Activated CD8-positive, alpha-beta T cell treated with anti-CD3 and anti-CD28 coated beads, Interleukin-2, amount 10 ng/mL, durations not matched to agents 7 days and 5 days (primary cell): ENCODE data around the gene PRRT2. TPM values are rescaled to one million over a fixed set of nuclear protein-coding genes. Genes with fewer than 3 reads are reported as not detected.
"Not testable (repeated sequence)": the region's sequence is repeated elsewhere in the genome, so short reads cannot be mapped to it uniquely, and the experiment has no call there.

ENCODE experiments used
- ATAC-seq: fragments of 150-1000 bp; cut with Tn5 transposase; one replicate; pipeline ENCODE4 v1.10.0; 2021; ENCODE audit warnings: moderate library complexity
- CTCF ChIA-PET: fragments of 350-600 bp; sonication (Branson Sonifier 250); formaldehyde crosslinking; loops from one replicate; lab custom pipeline; 2021; ENCODE audit warnings: antibody characterized with exemption; lab: Charles Lee
- POLR2A ChIA-PET: fragments of 350-600 bp; sonication (Branson Sonifier 250); formaldehyde crosslinking; loops from one replicate; lab custom pipeline; 2021; ENCODE audit warnings: antibody characterized with exemption; lab: Charles Lee
- DNase-seq: peaks from one replicate; pipeline ENCODE4 v3.0.0-alpha.2; 2020
- H3K27ac Mint-ChIP-seq: one replicate; pipeline ENCODE4 v1.8.0; 2021; ENCODE audit warnings: mild to moderate bottlenecking, mixed read lengths
- H3K27me3 Mint-ChIP-seq: one replicate; pipeline ENCODE4 v1.8.0; 2021; ENCODE audit warnings: low read depth, mixed read lengths
- H3K36me3 Mint-ChIP-seq: one replicate; pipeline ENCODE4 v1.8.0; 2021; ENCODE audit warnings: low read depth, mixed read lengths
- H3K4me1 Mint-ChIP-seq: one replicate; pipeline ENCODE4 v1.8.0; 2021; ENCODE audit warnings: low read depth, mixed read lengths
- H3K4me3 Mint-ChIP-seq: one replicate; pipeline ENCODE4 v1.8.0; 2021; ENCODE audit warnings: mild to moderate bottlenecking, mixed read lengths
- H3K9me3 Mint-ChIP-seq: one replicate; pipeline ENCODE4 v1.8.0; 2022; ENCODE audit warnings: mixed read lengths; ENCODE audit not compliant: insufficient read depth
- total RNA-seq, 2 experiments: library from RNA; stranded (reverse); gene quantifications; one replicate each; pipeline ENCODE4 v1.2.3, GENCODE V29; 2021

The PRRT2 gene
- total RNA-seq, 2 experiments from 2014 or later = 0.16 to 0.83 TPM

DNA sequence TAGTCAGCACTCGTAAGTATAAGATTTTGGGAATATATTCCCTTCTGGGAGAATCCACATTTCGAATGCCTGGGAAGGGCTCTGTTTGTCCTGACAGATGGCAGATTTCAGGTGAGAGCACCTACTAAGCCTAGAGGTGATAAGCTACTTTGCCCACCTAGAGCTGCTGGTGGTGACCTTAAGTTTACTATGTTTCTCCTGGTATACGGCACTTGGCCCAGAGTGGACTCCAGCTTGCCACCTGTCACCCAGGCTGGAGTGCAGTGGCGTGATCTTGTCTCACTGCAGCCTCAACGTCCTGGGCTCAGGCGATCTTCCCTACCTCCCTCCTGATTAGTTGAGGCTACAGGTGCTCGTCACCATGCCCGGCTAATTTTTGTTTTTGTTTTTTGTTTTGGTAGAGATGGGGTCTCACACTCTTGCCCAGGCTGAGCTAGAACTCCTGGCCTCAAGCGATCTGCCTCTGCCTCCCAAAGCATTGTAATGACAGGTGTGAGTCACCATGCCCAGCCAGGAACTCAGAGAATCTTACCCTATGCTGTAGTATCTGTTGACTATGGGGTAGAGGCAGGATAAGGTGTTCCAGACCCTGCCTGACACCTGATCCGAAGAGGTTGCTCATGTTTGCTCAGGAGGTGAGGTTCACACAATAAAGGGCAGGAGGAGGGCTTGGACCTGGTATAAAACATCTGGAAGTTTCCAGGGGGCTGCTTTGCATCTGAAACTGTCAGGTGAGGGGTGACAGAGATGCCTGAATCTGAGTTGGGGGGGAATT lies 34.2 kb upstream of the PRRT2 start, which contains the start of gene ZG16:
Gene ZG16 (plus strand): TSS at position 681 of the 775 bp plus-strand sequence. CDS start 1,011 bp downstream, outside the sequence.
- ChIA-PET CTCF (interaction anchor here (1.2 to 2.3 kb wide), 3 partner anchors 8 to 71 kb away, joined by 3 to 9 read pairs (median 4); partner anchors contain the start of gene KIF22), POLR2A (interaction anchor here (0.9 kb wide), 1 partner anchor 34 kb away, joined by 3 read pairs; no protein-coding TSS in a partner anchor)
- peaks cover 18% of the 10 kb centered on the region for H3K27me3 Mint-ChIP-seq
- ATAC-seq (no peak), DNase-seq (no peak)
- no peaks in the 10 kb centered on the region for H3K9me3 Mint-ChIP-seq
- no peak within 1 kb of the TSS for H3K4me3 Mint-ChIP-seq
- no peaks in the 10 kb centered on the region for H3K36me3 Mint-ChIP-seq
- H3K4me1 Mint-ChIP-seq = peaks cover 6% of the 10 kb centered on the region
- no peak within 1 kb of the TSS for H3K27ac Mint-ChIP-seq

DNA sequence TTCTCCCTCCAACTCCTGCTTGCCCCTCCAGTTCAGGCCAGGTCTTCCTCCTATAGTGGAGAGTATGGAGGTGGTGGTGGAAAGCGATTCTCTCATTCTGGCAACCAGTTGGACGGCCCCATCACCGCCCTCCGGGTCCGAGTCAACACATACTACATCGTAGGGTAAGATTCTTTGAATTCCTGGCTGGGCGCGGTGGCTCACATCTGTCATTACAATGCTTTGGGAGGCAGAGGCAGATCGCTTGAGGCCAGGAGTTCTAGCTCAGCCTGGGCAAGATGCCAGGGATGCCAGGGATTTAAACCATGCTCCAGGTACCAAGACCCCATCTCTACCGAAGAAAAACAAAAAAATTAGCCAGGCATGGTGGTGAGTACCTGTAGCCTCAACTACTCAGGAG lies 32.5 kb upstream of the PRRT2 start:
- ChIA-PET CTCF (interaction anchor here (1.2 kb wide), 1 partner anchor 69 kb away, joined by 3 read pairs; no protein-coding TSS in a partner anchor), POLR2A (no interaction called here)
- Mint-ChIP-seq H3K4me1 (peaks cover 10% of the 10 kb centered on the region), H3K27me3 (peaks cover 21% of the 10 kb centered on the region), H3K27ac (no peak overlapping the region), H3K4me3 (no peak overlapping the region), H3K36me3 (no peaks in the 10 kb centered on the region), H3K9me3 (no peaks in the 10 kb centered on the region)
- ATAC-seq (no peak), DNase-seq (no peak)

DNA sequence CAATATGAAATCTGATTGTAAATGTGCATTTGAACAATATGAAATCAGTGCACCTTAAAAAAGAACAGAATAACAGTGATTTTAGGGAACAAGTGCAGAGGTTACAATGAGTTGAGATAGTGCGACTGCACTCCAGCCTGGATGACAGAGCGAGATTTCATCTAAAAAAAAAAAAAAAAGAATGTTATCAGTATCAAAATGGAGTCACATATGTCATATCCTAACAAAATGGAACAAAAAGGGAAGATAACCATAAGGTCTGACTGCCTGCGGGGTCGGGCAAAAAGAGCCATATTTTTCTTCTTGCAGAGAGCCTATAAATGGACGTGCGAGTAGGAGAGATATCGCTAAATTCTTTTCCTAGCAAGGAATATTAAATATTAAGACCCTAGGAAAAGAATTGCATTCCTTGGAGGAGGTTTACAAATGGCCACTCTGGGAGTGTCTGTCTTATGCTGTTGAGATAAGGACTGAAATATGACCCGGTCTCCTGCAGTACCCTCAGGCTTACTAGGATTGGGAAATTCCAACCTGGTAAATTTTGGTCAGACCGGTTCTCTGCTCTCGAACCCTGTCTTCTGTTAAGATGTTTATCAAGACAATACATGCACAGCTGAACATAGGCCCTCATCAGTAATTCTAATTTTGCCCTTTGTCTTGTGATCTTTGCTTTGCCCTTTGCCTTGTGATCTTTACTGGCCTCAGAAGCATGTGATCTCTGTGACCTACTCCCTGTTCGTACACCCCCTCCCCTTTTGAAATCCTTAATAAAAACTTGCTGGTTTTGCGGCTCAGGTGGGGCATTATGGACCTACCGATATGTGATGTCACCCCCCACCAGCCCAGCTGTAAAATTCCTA lies 28.7 kb upstream of the PRRT2 start:
- POLR2A ChIA-PET = interaction anchor here (2.9 kb wide), 1 partner anchor 24 kb away, joined by 16 read pairs; the partner anchor contains the start of gene MAZ

DNA sequence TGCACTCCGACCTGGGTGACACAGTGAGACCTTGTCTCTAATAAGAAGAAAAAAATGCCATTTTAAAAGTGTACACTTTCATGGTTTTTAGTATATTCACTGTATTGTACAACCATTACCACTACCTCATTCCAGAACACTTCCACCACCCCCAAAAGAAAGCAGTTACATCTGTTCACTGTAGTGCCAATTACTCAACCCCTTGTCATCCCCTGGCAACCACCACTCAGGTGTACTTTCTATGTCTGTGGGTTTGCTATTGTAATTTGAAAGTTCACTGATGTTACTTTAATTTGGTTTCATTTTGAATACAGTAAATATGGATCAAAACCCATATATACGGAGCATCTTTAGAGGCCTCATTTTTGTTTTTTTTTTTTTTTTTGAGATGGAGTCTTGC lies 27.8 kb upstream of the PRRT2 start:
- no peak overlapping the region for H3K4me3 Mint-ChIP-seq
- H3K27me3 Mint-ChIP-seq = peaks cover 13% of the 10 kb centered on the region
- peaks cover 2% of the 10 kb centered on the region for H3K36me3 Mint-ChIP-seq
- ChIA-PET CTCF (interaction anchor here (0.7 to 3.2 kb wide), 22 partner anchors 9 to 247 kb away, joined by 3 to 31 read pairs (median 7); partner anchors contain the start of genes MAZ, MVP and TLCD3B), POLR2A (interaction anchor here (2.9 kb wide), 1 partner anchor 23 kb away, joined by 16 read pairs; the partner anchor contains the start of gene MAZ)
- H3K4me1 Mint-ChIP-seq = peaks cover 20% of the 10 kb centered on the region
- no peak overlapping the region for H3K27ac Mint-ChIP-seq
- no peaks in the 10 kb centered on the region for H3K9me3 Mint-ChIP-seq
- DNase-seq (no peak), ATAC-seq (peak; percentile 47)

More for the DNA sequence above, 28.7 kb upstream of the PRRT2 start:
- not testable (repeated sequence) for H3K4me3 Mint-ChIP-seq, H3K36me3 Mint-ChIP-seq, H3K9me3 Mint-ChIP-seq, DNase-seq, H3K27ac Mint-ChIP-seq, ATAC-seq
- Mint-ChIP-seq H3K27me3 (peaks cover 17% of the 10 kb centered on the region), H3K4me1 (peaks cover 20% of the 10 kb centered on the region)
- CTCF ChIA-PET = interaction anchor here (1.8 to 3.2 kb wide), 6 partner anchors 14 to 82 kb away, joined by 4 to 31 read pairs (median 12); no protein-coding TSS in a partner anchor

DNA sequence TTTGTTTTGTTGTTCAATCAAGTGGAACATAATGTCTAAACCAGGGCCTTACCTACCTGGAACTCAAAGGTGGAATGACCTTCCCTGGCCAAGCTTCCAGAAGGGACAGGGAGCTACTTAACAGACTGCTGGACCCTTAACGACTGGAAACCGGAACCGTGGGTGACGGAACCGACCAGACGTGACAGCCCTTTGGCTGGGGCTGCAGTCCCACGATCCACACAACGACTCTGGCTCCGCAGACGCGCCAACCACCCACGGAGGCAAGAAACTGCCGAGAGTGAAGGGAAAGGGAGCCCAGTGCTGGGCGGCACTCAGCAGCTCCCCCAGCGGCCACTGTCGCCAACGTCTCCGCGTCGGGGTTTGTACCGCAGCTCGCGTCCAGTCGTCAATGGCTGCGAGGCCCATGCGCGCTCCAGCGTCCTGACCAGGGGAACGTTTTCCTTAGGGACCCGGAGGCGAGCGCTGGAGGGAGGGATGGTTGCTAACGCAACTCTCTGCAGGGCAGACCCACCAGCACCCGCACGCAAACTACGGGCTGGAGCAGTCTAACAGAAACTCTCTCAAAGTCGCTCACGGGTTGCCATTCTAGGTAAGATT lies 27.0 kb upstream of the PRRT2 start:
- Mint-ChIP-seq H3K27ac (no peak overlapping the region), H3K27me3 (peaks cover 10% of the 10 kb centered on the region), H3K9me3 (no peaks in the 10 kb centered on the region), H3K4me3 (peak overlapping the region; percentile 47), H3K4me1 (peaks cover 25% of the 10 kb centered on the region), H3K36me3 (peaks cover 2% of the 10 kb centered on the region)
- POLR2A ChIA-PET = interaction anchor here (1.0 to 2.9 kb wide), 3 partner anchors 23 to 42 kb away, joined by 3 to 16 read pairs (median 5); partner anchors contain the start of gene MAZ
- DNase-seq = peak; percentile 83
- CTCF ChIA-PET = interaction anchor here (0.7 to 3.2 kb wide), 33 partner anchors 8 to 246 kb away, joined by 3 to 31 read pairs (median 7); partner anchors contain the start of genes MAZ, MVP, PAGR1 and TLCD3B
- peak; percentile 95 for ATAC-seq

DNA sequence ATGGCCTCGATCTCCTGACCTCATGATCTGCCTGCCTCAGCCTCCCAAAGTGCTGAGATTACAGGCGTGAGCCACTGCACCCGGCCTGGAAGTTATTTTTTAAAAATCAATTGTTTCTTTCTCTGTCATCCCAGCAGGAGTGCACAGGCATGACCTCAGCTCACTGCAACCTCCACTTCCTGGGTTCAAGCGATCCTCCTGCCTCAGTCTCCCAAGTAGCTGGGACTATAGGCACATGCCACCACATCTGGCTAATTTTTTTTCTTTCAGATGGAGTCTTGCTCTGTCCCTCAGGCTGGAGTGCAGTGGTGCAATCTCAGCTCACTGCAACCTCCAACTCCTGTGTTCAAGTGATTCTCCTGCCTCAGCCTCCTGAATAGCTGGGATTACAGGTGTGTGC lies 24.8 kb upstream of the PRRT2 start:
- CTCF ChIA-PET = interaction anchor here (2.5 kb wide), 1 partner anchor 61 kb away, joined by 9 read pairs; no protein-coding TSS in a partner anchor
- H3K27me3 Mint-ChIP-seq, H3K9me3 Mint-ChIP-seq, ATAC-seq, H3K27ac Mint-ChIP-seq, DNase-seq, POLR2A ChIA-PET, H3K4me3 Mint-ChIP-seq: not testable (repeated sequence)
- peaks cover 17% of the 10 kb centered on the region for H3K36me3 Mint-ChIP-seq
- H3K4me1 Mint-ChIP-seq = peaks cover 33% of the 10 kb centered on the region

DNA sequence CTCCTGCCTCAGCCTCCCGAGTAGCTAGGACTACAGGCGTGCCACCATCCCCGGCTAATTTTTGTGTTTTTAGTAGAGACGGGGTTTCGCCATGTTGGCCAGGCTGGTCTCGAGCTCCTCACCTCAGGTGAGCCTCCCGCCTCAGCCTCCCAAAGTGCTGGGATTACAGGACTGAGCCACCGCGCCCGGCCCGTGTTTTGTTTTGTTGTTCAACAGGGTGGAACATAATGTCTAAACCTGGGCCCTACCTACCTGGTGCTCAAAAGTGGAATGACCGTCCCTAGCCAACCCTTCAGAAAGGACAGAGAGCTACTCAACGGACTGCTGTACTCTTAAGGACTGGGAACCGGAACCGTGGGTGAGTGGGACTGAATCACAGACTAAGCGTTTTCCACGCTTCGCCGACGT lies 22.2 kb upstream of the PRRT2 start:
- ChIA-PET CTCF (interaction anchor here (0.6 to 5.3 kb wide), 25 partner anchors 13 to 253 kb away, joined by 3 to 64 read pairs (median 6); partner anchors contain the start of genes C16orf54, INO80E, MAZ and MVP), POLR2A (interaction anchor here (0.6 to 6.9 kb wide), 24 partner anchors 9 to 227 kb away, joined by 3 to 89 read pairs (median 6); partner anchors contain the start of genes C16orf54, HIRIP3, INO80E and MAZ)
- peaks cover 45% of the 10 kb centered on the region for H3K4me1 Mint-ChIP-seq
- H3K4me3 Mint-ChIP-seq = peak overlapping the region; percentile 100
- H3K27me3 Mint-ChIP-seq = no peaks in the 10 kb centered on the region
- no peaks in the 10 kb centered on the region for H3K9me3 Mint-ChIP-seq
- no peak for DNase-seq
- H3K36me3 Mint-ChIP-seq = peaks cover 38% of the 10 kb centered on the region
- H3K27ac Mint-ChIP-seq = peak overlapping the region; percentile 96
- no peak for ATAC-seq

DNA sequence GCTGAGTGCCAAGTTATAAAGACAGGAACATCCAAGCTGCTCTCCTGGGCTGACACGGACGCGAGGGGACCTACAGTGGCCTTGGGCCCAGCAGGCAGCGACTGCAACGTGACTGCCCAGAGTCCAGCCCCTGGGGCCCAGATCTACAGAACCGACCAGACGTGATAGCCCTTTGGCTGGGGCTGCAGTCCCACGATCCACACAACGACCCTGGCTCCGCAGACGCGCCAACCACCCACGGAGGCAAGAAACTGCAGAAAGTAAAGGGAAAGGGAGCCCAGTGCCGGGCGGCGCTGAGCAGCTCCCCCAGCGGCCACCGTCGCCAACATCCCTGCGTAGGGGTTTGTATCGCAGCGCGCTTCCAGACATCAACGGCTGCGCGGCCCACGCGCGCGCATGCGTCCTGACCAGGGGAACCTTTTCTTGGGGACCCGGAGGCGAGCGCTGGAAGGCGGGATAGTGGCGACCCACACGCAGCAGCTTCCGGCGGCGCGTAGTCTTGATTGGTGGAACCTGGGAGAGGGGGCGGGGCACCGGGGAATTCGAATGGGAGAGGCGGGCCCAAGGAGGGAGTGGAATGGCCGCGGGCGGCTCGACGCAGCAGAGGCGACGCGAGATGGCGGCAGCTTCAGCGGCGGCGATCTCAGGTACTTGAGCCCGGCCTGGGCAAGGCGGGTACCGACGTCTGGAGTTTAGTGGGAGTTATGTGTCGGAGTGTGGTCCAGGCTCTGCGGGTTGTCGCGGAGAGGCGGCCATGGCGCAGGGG lies 21.6 kb upstream of the PRRT2 start, which contains the start of gene KIF22:
Gene KIF22 (plus strand): TSS at position 569 of the 766 bp plus-strand sequence. CDS start 9 bp downstream, at position 578.
- ATAC-seq (peak; percentile 97), DNase-seq (peak; percentile 100)
- H3K4me1 Mint-ChIP-seq = peaks cover 44% of the 10 kb centered on the region
- ChIA-PET POLR2A (interaction anchor here (0.7 to 6.9 kb wide), 23 partner anchors 9 to 227 kb away, joined by 3 to 89 read pairs (median 6); partner anchors contain the start of genes C16orf54, HIRIP3, INO80E and MAZ), CTCF (interaction anchor here (0.6 to 5.3 kb wide), 25 partner anchors 13 to 252 kb away, joined by 3 to 64 read pairs (median 6); partner anchors contain the start of genes C16orf54, INO80E, MAZ and MVP)
- peaks cover 43% of the 10 kb centered on the region for H3K36me3 Mint-ChIP-seq
- H3K4me3 Mint-ChIP-seq = peak within 1 kb of the TSS; percentile 100
- no peaks in the 10 kb centered on the region for H3K9me3 Mint-ChIP-seq
- no peaks in the 10 kb centered on the region for H3K27me3 Mint-ChIP-seq
- H3K27ac Mint-ChIP-seq = peak within 1 kb of the TSS; percentile 96

DNA sequence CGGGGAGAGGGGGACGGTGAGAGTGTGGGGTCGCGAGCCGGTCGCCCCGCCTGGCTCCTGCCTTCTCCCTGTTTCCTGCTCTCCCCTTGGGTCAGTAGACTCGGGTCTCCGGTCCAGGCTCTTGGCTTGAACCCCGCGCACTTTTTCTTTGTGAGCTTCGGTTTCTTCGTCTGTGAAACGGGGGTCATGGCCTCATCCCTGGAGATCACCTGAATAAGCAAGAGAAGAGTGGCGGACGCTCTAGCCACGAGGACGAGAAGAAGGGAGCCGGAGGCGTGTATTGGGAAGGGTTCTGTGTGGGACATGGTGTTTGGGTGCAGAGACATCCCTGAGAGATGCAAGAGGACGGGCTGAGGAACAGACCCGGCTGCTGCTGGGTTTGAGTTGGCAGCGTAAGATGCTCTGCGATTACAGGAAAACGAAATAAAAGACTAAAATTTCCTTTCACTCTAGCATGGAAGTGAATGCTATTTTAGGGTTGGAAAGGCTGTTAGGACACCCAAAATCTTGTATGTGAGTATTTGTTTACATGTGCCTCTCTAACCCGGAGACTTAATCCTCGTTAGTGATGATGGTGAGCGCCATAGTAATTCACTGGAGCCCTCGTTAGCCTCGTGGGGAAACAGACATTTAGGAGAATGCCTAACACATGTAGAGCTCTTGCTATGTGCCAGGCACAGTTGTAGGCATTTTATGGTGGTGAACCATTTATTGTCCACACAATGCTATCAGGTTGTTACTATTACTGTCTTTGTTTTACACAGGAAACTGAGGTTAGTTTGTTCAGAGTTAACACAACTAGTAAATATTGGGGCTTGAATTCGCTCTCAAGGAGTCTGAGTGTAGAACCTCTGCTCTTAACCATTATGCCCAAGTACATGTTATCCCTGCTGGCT lies 20.8 kb upstream of the PRRT2 start:
- DNase-seq = peak; percentile 34
- Mint-ChIP-seq H3K4me1 (peaks cover 41% of the 10 kb centered on the region), H3K27me3 (no peaks in the 10 kb centered on the region), H3K4me3 (peak overlapping the region; percentile 100), H3K36me3 (peaks cover 50% of the 10 kb centered on the region), H3K9me3 (no peaks in the 10 kb centered on the region), H3K27ac (peak overlapping the region; percentile 96)
- ATAC-seq = no peak
- ChIA-PET CTCF (interaction anchor here (0.9 to 5.3 kb wide), 18 partner anchors 13 to 206 kb away, joined by 3 to 64 read pairs (median 8); partner anchors contain the start of genes C16orf54, INO80E, MAZ and PAGR1), POLR2A (interaction anchor here (0.5 to 6.9 kb wide), 17 partner anchors 8 to 226 kb away, joined by 3 to 89 read pairs (median 7); partner anchors contain the start of genes C16orf54, HIRIP3, INO80E and MAZ)
